D721Med (cell line): ENCODE data around the gene AIG1.
"Not testable (repeated sequence)": the region's sequence is repeated elsewhere in the genome, so short reads cannot be mapped to it uniquely, and the experiment has no call there.

ENCODE experiments used
- DNase-seq: peaks from one replicate; pipeline ENCODE4 v3.0.0; 2011; ENCODE audit warnings: low spot score; ENCODE audit not compliant: insufficient read length
- FAIRE-seq: peaks from 2 replicates; lab custom pipeline; 2011; peaks lifted over from hg19 to GRCh38; lab: Jason Lieb, UNC
- CTCF ChIP-seq: IDR thresholded peaks from 2 replicates; pipeline ENCODE4 v1.5.1; 2012; ENCODE audit warnings: mild to moderate bottlenecking, control low read depth; ENCODE audit not compliant: insufficient read depth; ENCODE audit errors: missing control alignments

The AIG1 gene

GRCh38 chr6:143040018-143040417 is 20.7 kb upstream of the AIG1 start:
- no peak for DNase-seq
- no peak for FAIRE-seq
- TF ChIP-seq CTCF = no peak

- DNase-seq, FAIRE-seq: not testable (repeated sequence)
Observed at GRCh38 chr6:143044345-143044744, 16.3 kb upstream of the AIG1 start.

- no peak for FAIRE-seq
- no peak for DNase-seq
- no peak for TF ChIP-seq CTCF
Observed at GRCh38 chr6:143049611-143050010, 11.1 kb upstream of the AIG1 start.

- DNase-seq = no peak
Observed at GRCh38 chr6:143050509-143050908, 10.2 kb upstream of the AIG1 start.

GRCh38 chr6:143052282-143052681 is 8.4 kb upstream of the AIG1 start:
- FAIRE-seq (no peak), DNase-seq (no peak)
- TF ChIP-seq CTCF = no peak

More at GRCh38 chr6:143050509-143050908, 10.2 kb upstream of the AIG1 start:
- TF ChIP-seq CTCF = no peak
- FAIRE-seq = no peak

- no peak for FAIRE-seq
- no peak for TF ChIP-seq CTCF
- no peak for DNase-seq
Observed at GRCh38 chr6:143053856-143054255, 6.8 kb upstream of the AIG1 start.

- DNase-seq = no peak
- FAIRE-seq = no peak
- TF ChIP-seq CTCF = no peak
Observed at GRCh38 chr6:143054329-143054728, 6.4 kb upstream of the AIG1 start.

- no peak for TF ChIP-seq CTCF
- DNase-seq (no peak), FAIRE-seq (no peak)
Observed at GRCh38 chr6:143055213-143055612, 5.5 kb upstream of the AIG1 start.
